Mesenteric fat pad (tissue), 1 donor: ENCODE data around the gene FBL. TPM values are rescaled to one million over a fixed set of nuclear protein-coding genes. Genes with fewer than 3 reads are reported as not detected.
"Not testable (repeated sequence)": the region's sequence is repeated elsewhere in the genome, so short reads cannot be mapped to it uniquely, and the experiment has no call there.

Source experiments
- DNase-seq: peaks from one replicate; pipeline ENCODE4 v3.0.0-alpha.2; 2020; ENCODE audit warnings: low spot score
- long read RNA-seq: library from polyadenylated mRNA; unstranded; transcript quantifications from one replicate; pipeline ENCODE4 v2.0.0, GENCODE V29; 2020
- total RNA-seq: library from RNA; stranded (reverse); fragmentation: NEBNext Ultra II Directional; extraction: Animal tissue kit (Norgen Biotek cat#: 25700); gene quantifications from one replicate; pipeline ENCODE4 v1.2.1, GENCODE V29; 2021
- donor health status: DM: yes; HTN: yes; CAD: no.

The FBL gene
- 121 TPM for total RNA-seq
- long read RNA-seq, transcript FBL-201 (9 exons, 1,160 nt): major isoform, 95 of 139 reads
- long read RNA-seq, partial matches to known transcripts: 11 of 139 reads
- long read RNA-seq, other reads (novel, unspliced or antisense): 31 of 139 reads

GRCh38 chr19:39845933-39846677 lies at the start of gene FBL:
Gene FBL, minus strand, starts transcription at chr19:39846379. Its CDS starts 79 bp downstream, at chr19:39846300.
- peak; percentile 100 for DNase-seq

GRCh38 chr19:39895096-39895495 lies 48.9 kb upstream of the FBL start:
- DNase-seq: not testable (repeated sequence)

GRCh38 chr19:39894236-39894606 lies 48.0 kb upstream of the FBL start:
- DNase-seq: not testable (repeated sequence)

- peak; percentile 86 for DNase-seq
Observed at GRCh38 chr19:39893366-39894235, 47.4 kb upstream of the FBL start.

- DNase-seq: not testable (repeated sequence)
Observed at GRCh38 chr19:39892506-39892902, 46.3 kb upstream of the FBL start.

GRCh38 chr19:39891660-39892505 lies 45.7 kb upstream of the FBL start:
- peak; percentile 93 for DNase-seq

- peak; percentile 69 for DNase-seq
Observed at GRCh38 chr19:39890755-39891551, 44.8 kb upstream of the FBL start.

- DNase-seq: peak; percentile 90
Observed at GRCh38 chr19:39889872-39890754, 43.9 kb upstream of the FBL start.

GRCh38 chr19:39887456-39887951 lies 41.3 kb upstream of the FBL start:
- DNase-seq: peak; percentile 12

GRCh38 chr19:39885821-39886554 lies 39.8 kb upstream of the FBL start:
- DNase-seq: peak; percentile 90

GRCh38 chr19:39884721-39885120 lies 38.5 kb upstream of the FBL start:
- peak; percentile 76 for DNase-seq

GRCh38 chr19:39882645-39883044 lies 36.5 kb upstream of the FBL start:
- peak; percentile 68 for DNase-seq

- DNase-seq: peak; percentile 85
Observed at GRCh38 chr19:39881495-39882110, 35.4 kb upstream of the FBL start.

- peak; percentile 88 for DNase-seq
Observed at GRCh38 chr19:39880241-39880640, 34.1 kb upstream of the FBL start.

- DNase-seq: peak; percentile 53
Observed at GRCh38 chr19:39879796-39880195, 33.6 kb upstream of the FBL start.

- peak; percentile 90 for DNase-seq
Observed at GRCh38 chr19:39878866-39879265, 32.7 kb upstream of the FBL start.

GRCh38 chr19:39878398-39878797 lies 32.2 kb upstream of the FBL start:
- DNase-seq: no peak

- peak; percentile 95 for DNase-seq
Observed at GRCh38 chr19:39877982-39878381, 31.8 kb upstream of the FBL start.
